HG03196 (cell line): ENCODE measurements around the gene EBF3.

Experiments
- ATAC-seq: cut with Tn5 transposase; IDR thresholded peaks from one replicate; pipeline ENCODE4 v1.9.1; 2021; ENCODE audit not compliant: unreplicated experiment

The EBF3 gene

DNA sequence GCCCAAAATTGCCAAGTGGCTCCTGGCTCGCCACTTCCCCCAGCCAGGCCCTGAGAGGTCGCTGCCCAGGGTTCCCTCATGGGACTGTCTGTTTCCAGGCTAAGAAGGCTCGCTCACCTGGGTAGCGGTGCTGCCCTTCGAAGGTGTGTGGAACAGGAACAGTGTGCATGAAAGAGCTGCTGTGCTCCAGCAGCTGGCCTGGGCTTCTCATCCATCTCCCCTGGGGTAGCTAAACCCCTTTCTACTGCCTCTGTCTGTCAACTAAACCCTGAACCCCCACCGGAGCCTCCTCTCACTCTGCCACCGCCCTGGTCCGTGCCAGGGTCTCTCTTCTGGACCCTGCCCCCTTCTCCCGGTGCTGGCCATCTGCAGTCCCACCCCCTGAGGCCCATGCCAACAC is 152.9 kb downstream of the EBF3 start:
- no peak for ATAC-seq

- ATAC-seq: no peak
Observed at GRCh38 chr10:129809841-129810240, 154.2 kb downstream of the EBF3 start.

- no peak for ATAC-seq
Observed at GRCh38 chr10:129809431-129809830, 154.6 kb downstream of the EBF3 start.

DNA sequence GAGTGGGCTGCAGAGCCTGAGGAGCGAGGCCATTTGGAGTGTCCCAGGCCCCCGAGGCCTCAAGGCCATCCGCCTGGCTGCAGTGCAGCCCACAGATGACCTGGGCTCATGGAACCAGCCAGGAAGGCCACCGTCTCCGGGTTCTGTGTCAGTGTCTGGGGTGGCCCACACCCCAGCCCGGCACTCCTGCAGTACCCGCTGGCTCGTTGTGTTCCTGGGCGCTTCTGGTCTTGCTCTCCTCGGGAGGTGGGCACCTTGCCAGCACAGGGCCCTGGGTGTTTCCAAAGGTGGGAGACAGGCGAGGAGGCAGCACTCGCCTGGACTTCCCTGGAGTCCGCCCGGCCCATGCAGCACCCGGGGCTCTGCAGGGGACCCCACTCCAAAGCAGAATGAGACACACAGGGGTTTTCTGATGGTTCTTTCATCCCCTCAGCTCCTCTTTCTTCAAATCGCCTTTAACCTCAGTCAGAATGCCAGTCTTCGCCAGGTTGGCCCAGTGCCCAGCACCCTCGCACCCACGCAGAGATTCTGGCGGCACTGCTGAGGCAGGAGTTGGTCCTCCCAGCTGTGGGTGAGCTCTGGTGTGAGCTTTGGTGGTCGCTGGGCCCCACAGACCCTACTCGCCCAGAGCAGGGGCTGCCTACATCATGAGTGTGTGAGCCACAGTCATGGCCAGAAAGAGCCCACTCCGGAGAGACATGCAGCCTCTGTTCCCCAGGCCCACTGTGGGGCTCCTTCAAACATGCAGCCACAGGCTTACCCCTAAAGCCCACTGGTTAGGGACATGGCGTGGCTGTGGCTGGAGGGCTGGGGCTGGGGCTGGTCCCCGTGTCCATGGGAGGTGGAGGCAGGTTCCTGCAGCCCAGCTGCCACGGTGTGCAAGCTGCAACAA is 155.7 kb downstream of the EBF3 start:
- ATAC-seq: no peak

DNA sequence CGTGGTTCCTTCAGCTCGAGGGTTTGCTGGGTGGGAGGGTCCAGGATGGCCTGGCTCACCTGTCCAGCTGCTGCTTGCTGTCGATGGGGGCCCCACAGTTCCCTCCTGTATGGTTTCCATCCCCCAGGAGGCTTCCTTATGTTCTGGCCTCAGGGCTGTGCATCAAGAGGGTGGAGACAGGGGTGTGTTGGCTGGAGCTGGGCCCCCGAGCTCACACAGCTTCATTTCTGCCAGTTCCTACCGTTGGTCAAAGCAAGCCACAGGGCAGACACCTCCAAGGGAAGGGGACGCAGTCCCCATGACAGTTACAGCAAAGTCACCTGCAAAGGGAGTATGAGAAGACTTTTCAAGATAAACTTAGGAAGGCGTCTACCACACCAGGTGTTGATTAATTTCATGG is 156.9 kb downstream of the EBF3 start:
- ATAC-seq: no peak

DNA sequence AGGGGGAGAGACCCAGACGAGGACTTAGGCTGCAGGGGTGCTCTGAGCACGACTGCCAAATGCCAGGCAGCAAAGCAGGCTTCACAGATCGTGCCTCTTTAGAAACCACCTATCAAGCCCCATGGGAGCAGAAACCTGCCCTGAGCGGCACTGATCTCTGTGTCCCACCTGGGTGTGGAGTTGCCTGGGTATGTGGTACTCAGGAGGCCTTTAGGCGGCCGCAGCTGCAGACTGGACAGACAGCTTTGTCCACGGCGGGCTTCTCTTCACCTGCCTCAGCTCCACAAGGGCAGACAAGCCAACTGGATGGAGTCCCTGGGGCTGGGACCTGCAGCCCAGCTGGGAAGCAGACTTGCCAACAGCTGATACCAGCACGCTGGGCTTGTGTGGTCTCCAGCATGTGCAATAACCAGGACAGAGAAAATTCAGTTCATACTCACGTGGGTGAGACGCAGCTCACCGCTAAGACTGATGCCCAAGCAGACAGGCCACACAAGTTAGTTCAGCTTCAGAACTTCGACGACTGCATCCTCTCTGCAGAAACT is 163.2 kb downstream of the EBF3 start:
- no peak for ATAC-seq

- no peak for ATAC-seq
Observed at GRCh38 chr10:129799942-129800341, 164.1 kb downstream of the EBF3 start.

GRCh38 chr10:129796710-129797420 is 167.2 kb downstream of the EBF3 start:
- no peak for ATAC-seq

DNA sequence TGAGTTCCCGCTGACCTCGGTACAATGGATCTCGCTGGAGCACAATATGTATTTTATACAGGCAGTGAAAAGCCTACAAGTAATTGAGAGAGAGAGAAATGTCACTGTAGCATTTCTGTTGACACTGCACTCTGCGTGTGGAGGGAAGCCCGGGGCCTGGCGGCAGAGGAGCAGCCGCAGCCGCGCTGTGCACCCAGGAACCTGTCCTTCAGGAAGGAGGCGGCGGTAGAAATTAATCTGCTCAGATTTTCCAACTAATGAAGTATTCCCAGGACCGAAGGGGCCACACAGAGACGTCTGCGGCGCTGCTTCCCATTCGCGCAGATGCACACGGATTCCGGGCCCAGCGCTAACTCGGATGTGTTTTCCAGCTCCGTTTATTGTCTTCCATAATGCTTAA is 170.1 kb downstream of the EBF3 start:
- ATAC-seq: no peak

- no peak for ATAC-seq
Observed at GRCh38 chr10:129793479-129793878, 170.6 kb downstream of the EBF3 start.

- ATAC-seq: no peak
Observed at GRCh38 chr10:129792864-129793263, 171.2 kb downstream of the EBF3 start.

- no peak for ATAC-seq
Observed at GRCh38 chr10:129792141-129792540, 171.9 kb downstream of the EBF3 start.

DNA sequence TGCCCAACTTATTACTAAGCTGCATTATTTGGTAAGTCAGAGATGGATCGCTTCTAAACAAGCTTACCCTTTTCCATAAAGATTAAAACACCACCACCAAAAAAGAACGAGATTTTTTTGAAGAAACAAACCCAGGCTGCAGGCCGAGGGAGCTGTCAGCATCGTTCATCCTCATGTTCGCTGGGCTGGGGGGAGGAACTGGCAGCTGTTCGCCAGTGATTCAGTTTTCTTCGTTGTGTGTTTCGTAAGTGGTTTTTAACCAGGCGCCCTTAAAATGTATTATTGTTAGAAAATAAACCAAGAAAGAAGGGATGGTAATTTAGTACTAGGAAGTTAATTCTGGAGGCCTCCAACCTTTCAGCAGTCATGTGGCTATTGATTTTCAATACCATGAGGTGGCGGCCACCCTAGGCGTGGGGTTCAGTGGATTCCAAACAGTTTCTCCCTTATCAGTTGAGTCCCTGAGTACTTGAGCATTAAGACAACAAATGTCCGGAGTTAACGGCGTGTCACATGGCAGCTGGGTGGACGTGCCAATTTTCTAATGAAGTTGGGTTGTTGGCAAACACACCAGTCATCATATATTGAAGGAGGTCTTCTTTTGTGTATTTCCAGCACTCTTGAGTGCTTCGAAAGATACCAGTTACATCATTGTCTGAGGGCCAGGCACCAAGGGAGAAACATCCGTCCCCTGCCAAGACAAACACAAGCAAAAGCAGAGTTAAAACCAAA is 173.2 kb downstream of the EBF3 start:
- ATAC-seq: no peak

GRCh38 chr10:129788215-129788614 is 175.9 kb downstream of the EBF3 start:
- ATAC-seq: no peak

GRCh38 chr10:129787557-129787956 is 176.5 kb downstream of the EBF3 start:
- ATAC-seq: no peak

- ATAC-seq: no peak
Observed at GRCh38 chr10:129786216-129786615, 177.9 kb downstream of the EBF3 start.

DNA sequence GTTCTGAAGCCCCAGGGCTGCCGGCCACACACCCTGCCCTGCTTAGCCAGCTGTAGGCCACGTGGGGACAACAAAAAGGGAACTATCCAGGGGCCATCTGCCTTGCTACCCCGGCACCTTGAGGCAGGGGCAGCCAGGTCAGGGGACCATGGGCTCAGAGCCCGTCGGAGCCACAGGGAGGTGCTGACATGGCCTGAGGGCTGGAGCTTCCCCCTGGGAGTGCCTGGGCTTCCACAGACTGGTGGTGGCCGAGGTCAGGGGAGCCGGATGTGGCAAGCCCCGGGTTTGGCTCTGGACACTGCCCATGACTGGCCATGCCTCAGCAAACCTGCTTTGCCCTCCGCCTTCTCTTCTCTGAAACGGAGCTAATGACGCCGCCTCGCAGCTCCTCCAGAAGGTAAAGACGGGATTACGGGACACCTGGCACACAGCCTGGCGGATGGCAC is 178.5 kb downstream of the EBF3 start:
- ATAC-seq: no peak
